22Rv1 (cell line): ENCODE results near the gene LONP1.

ENCODE experiments used
- H3K27ac ChIP-seq: fragments of 450-650 bp; 2 replicates; pipeline ENCODE4 v1.5.1; 2017
- CTCF ChIP-seq: fragments of 450-650 bp; IDR thresholded peaks from 2 replicates; pipeline ENCODE4 v1.5.1; 2017; ENCODE audit warnings: mild to moderate bottlenecking
- ZFX ChIP-seq: fragments of 450-650 bp; IDR thresholded peaks from 2 replicates; pipeline ENCODE4 v1.6.1; 2017; ENCODE audit warnings: antibody characterized with exemption, borderline replicate concordance

LONP1 gene

GRCh38 chr19:5694167-5694955 is 25.6 kb downstream of the LONP1 start:
- H3K27ac ChIP-seq: peak overlapping the region; percentile 92; the same call in 1 of the 2 replicates
- TF ChIP-seq CTCF (no peak), ZFX (no peak)

DNA sequence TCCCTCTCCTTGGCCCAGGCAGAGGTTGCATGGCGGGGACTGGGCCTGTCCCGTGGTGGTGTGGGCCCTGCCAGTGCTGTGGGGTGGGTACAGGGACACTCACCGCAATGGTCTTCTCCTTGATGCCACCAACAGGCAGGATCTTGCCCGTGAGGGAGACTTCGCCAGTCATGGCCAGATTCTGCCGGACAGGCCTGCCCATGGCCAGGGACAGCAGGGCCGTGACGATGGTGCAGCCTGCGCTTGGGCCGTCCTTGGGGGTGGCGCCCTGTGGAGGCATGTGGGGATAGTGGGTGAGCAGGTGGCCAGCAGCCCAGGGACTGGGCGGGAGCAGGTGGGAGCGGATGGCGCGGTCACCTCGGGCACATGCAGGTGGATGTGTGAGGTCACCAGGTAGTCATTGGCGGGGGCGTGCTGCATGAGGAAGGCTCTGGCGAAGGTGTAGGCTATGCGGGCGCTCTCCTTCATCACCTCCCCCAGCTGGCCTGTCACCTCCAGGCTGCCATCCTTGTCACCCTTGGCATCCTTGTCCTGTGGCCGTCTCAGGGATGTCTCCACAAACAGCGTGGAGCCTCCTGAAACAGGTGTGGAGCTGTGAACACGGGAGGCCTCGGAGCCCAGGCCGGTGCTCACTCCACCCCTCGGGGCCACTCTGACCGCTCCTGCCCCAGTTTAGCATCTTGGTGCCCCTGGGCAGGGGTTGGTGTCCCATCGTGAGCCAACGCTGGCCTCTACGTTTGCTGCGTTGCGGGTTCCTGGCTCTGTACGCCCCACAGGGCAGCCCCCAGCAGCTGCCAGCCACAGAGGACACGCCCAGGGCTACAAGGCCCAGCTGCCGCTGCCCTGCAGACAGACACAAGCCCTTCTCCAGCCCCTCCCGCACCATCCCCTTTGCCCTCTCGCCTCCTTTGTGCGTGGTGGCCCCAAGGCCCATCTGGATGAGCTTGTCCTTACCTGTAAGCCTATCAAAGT is 26.5 kb downstream of the LONP1 start:
- H3K27ac ChIP-seq: peak overlapping the region; percentile 92
- TF ChIP-seq CTCF: no peak

- H3K27ac ChIP-seq: peak overlapping the region; percentile 92
- TF ChIP-seq CTCF (no peak), ZFX (no peak)
Observed at GRCh38 chr19:5692723-5693194, 27.2 kb downstream of the LONP1 start.

DNA sequence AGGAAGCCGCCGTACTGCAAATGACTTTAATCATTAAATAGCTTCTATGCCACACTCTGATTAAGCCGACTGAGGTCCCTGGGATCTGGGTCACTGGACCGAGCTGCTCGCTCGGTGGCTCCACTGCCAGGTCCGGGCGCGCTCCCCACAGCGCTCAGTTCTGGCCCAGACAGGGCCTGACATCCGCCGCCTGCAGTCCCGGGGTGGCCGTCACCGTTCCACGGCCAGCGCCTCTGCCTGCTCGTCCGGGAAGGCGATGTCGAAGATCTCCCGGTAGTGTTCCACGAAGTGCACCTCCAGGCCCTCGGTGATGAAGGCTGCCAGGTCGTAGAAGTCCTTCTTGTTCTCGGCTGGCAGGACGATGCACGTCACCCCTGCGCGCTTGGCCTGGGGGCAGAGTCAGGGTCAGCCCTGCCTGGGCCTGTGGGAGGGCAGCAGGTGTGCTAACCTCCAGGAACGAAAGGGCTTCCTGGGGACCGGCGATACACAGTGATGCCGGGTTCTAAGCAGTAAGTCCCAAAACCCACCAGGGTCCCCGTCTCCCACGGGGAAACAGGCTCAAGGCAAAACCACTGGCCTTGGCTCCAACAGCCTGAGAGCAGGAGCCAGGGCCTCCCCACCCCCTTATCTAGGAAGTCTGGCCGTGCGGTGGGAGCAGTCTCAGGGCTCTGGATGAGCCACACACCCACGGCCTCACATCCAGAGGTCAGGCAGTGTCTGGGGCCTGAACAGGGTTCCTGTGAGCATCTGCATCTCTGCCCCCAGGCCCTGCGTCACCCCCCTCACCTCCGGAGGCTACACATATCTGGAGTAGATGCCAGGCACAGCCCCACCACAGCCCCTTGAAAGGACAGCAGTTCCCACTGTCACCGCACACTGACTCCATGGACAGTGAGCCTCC is 27.9 kb downstream of the LONP1 start:
- H3K27ac ChIP-seq: peak overlapping the region; percentile 92

DNA sequence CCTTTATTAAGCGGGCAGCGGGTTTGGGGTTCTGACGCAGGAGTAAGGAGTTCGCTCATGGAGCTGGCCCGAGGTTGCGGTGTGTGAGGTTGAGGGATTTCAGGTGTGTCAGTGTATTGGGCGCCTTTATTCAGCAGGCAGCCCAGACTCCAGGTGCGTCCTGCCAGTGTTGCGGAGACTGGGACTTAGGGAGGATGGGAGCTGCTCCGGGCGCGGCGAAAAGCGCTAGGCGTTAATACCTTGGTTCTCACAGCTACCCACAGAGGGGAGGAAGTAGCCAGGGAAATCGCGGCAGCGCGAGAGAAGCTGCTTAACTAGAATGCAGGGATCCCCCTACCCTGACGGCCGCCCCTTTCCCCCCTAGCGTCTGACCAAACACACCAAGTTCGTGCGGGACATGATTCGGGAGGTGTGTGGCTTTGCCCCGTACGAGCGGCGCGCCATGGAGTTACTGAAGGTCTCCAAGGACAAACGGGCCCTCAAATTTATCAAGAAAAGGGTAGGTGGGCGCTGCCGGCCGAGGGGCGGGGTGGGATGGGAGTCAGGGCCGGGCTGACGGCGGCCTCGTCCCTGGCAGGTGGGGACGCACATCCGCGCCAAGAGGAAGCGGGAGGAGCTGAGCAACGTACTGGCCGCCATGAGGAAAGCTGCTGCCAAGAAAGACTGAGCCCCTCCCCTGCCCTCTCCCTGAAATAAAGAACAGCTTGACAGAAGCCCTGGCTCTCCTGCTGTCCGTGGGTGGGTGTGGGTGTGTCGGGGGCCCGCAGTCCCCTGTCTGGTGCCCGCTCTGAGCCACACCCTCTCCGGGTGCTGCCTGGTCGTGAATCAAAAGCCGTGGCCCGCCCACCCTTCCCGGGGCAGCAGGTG is 28.8 kb downstream of the LONP1 start:
- TF ChIP-seq CTCF (no peak), ZFX (no peak)
- H3K27ac ChIP-seq: peak overlapping the region; percentile 92

More for the DNA sequence above, 27.9 kb downstream of the LONP1 start:
- TF ChIP-seq CTCF (no peak), ZFX (no peak)
